Fibroblast of lung (primary cell): ENCODE results near the gene C1orf50. TPM values are rescaled to one million over a fixed set of nuclear protein-coding genes. Genes with fewer than 3 reads are reported as not detected.

Source experiments
- DNase-seq, 2 donors: peaks; one replicate each; pipeline versions ENCODE4 v3.0.0 to v3.0.0-alpha.2; 2010; ENCODE audit warnings: low read depth in 2 of 2
- H2AFZ ChIP-seq: 2 replicates; pipeline ENCODE4 v1.5.1; 2012; ENCODE audit warnings: low read length, control low read depth, inconsistent platforms
- H3K27ac ChIP-seq: 2 replicates; pipeline ENCODE4 v1.5.1; 2011; ENCODE audit warnings: low read length, control low read depth; ENCODE audit not compliant: insufficient read depth
- H3K27me3 ChIP-seq: 2 replicates; pipeline ENCODE4 v1.5.1; 2011; ENCODE audit warnings: mild to moderate bottlenecking, low read length; ENCODE audit not compliant: control insufficient read depth, insufficient read depth
- H3K36me3 ChIP-seq: 2 replicates; pipeline ENCODE4 v1.5.1; 2011; ENCODE audit warnings: low read length; ENCODE audit not compliant: control insufficient read depth, insufficient read depth
- H3K4me1 ChIP-seq: 2 replicates; pipeline ENCODE4 v1.5.1; 2011; ENCODE audit warnings: low read length; ENCODE audit not compliant: control insufficient read depth, insufficient read depth; ENCODE audit errors: extremely low read depth
- H3K4me2 ChIP-seq: 2 replicates; pipeline ENCODE4 v1.5.1; 2011; ENCODE audit warnings: low read length, control low read depth; ENCODE audit not compliant: insufficient read depth; ENCODE audit errors: extremely low read depth
- H3K4me3 ChIP-seq, 4 experiments: fragments of 200-600 bp in 1 of 4; sonication (generic) in 1 of 4; replicated peaks in 1 of 4; 2 replicates each; pipeline ENCODE4 v1.5.1; 2011 to 2016; ENCODE audit warnings: low read length in 4 of 4, low read depth in 3 of 4, mild to moderate bottlenecking in 3 of 4, control low read depth in 2 of 4, inconsistent platforms in 1 of 4, mixed read lengths in 1 of 4; ENCODE audit not compliant: insufficient read depth in 1 of 4; ENCODE audit errors: control extremely low read depth in 1 of 4
- H3K79me2 ChIP-seq: 2 replicates; pipeline ENCODE4 v1.5.1; 2012; ENCODE audit warnings: mild to moderate bottlenecking, low read length, inconsistent platforms; ENCODE audit not compliant: control insufficient read depth, insufficient read depth
- H3K9ac ChIP-seq: 2 replicates; pipeline ENCODE4 v1.5.1; 2011; ENCODE audit warnings: mild to moderate bottlenecking, low read length, control low read depth; ENCODE audit not compliant: insufficient read depth
- H3K9me3 ChIP-seq: 2 replicates; pipeline ENCODE4 v1.5.1; 2012; ENCODE audit warnings: low read depth, low read length; ENCODE audit not compliant: control insufficient read depth, insufficient read depth
- H4K20me1 ChIP-seq: 2 replicates; pipeline ENCODE4 v1.5.1; 2011; ENCODE audit warnings: low read length; ENCODE audit not compliant: control insufficient read depth, insufficient read depth; ENCODE audit errors: extremely low read depth
- EZH2 ChIP-seq: IDR thresholded peaks from 2 replicates; pipeline ENCODE4 v1.5.1; 2012; ENCODE audit warnings: low read length, control low read depth, mild to moderate bottlenecking; ENCODE audit errors: missing control alignments
- polyA plus RNA-seq, 2 donors: library from polyadenylated mRNA; depleted of rRNA in 1 of 2; stranded (reverse) in 1 of 2; unstranded in 1 of 2; fragments of >200 nt; gene quantifications; 2 replicates each; pipeline ENCODE4 v1.2.1, GENCODE V29; 2011 to 2012; ENCODE audit warnings: missing spikeins in 1 of 2
- total RNA-seq: library from RNA; depleted of rRNA; stranded (reverse); fragments of >200 nt; gene quantifications from 2 replicates; pipeline ENCODE4 v1.2.1, GENCODE V29; 2014
- TF ChIP-seq, protein P1 (sequence below), 2 donors: IDR thresholded peaks in 1 of 2; conservative IDR thresholded peaks in 1 of 2; 1 replicate in 1 of 2; 2 replicates in 1 of 2; pipeline ENCODE4 v1.5.1; 2011 to 2012; ENCODE audit warnings: low read length in 2 of 2, control low read depth in 1 of 2, inconsistent platforms in 1 of 2, low read depth in 1 of 2, mild to moderate bottlenecking in 1 of 2

C1orf50 gene
- total and polyA plus RNA-seq, 2 donors (not counting 1 experiment from before 2014, with no cell fraction given), result 5.9 to 9.5 TPM

- no peak overlapping the region for H2AFZ ChIP-seq
- H3K36me3 ChIP-seq, result peaks cover 8% of the 10 kb centered on the region
- TF ChIP-seq EZH2, result no peak
- TF ChIP-seq, protein P1, sequence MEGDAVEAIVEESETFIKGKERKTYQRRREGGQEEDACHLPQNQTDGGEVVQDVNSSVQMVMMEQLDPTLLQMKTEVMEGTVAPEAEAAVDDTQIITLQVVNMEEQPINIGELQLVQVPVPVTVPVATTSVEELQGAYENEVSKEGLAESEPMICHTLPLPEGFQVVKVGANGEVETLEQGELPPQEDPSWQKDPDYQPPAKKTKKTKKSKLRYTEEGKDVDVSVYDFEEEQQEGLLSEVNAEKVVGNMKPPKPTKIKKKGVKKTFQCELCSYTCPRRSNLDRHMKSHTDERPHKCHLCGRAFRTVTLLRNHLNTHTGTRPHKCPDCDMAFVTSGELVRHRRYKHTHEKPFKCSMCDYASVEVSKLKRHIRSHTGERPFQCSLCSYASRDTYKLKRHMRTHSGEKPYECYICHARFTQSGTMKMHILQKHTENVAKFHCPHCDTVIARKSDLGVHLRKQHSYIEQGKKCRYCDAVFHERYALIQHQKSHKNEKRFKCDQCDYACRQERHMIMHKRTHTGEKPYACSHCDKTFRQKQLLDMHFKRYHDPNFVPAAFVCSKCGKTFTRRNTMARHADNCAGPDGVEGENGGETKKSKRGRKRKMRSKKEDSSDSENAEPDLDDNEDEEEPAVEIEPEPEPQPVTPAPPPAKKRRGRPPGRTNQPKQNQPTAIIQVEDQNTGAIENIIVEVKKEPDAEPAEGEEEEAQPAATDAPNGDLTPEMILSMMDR (conservative IDR thresholded peaks at IDR 0.05 in 1 of 2, IDR thresholded peaks at IDR 0.05 in 1 of 2; ENCODE audit: low read depth in 1 of 2, low read length in 2 of 2), result no peak
- no peaks in the 10 kb centered on the region for H3K9me3 ChIP-seq
- H3K79me2 ChIP-seq, result no peaks in the 10 kb centered on the region
- H3K4me2 ChIP-seq, result no peak overlapping the region
- no peak for DNase-seq
- H3K27ac ChIP-seq, result no peak overlapping the region
- H3K9ac ChIP-seq, result no peak overlapping the region
- no peaks in the 10 kb centered on the region for H3K27me3 ChIP-seq
- H4K20me1 ChIP-seq, result no peaks in the 10 kb centered on the region
- H3K4me1 ChIP-seq, result no peaks in the 10 kb centered on the region
- no peak overlapping the region for H3K4me3 ChIP-seq
Measured at GRCh38 chr1:42742141-42742540, 24.9 kb upstream of the C1orf50 start.

- H3K9me3 ChIP-seq, result no peaks in the 10 kb centered on the region
- no peak overlapping the region for H2AFZ ChIP-seq
- H4K20me1 ChIP-seq, result peaks cover under 1% of the 10 kb centered on the region
- DNase-seq, result no peak
- H3K36me3 ChIP-seq, result peaks cover 13% of the 10 kb centered on the region
- no peaks in the 10 kb centered on the region for H3K4me1 ChIP-seq
- no peak overlapping the region for H3K4me2 ChIP-seq
- no peaks in the 10 kb centered on the region for H3K27me3 ChIP-seq
- no peak overlapping the region for H3K4me3 ChIP-seq
- no peak overlapping the region for H3K9ac ChIP-seq
- H3K27ac ChIP-seq, result no peak overlapping the region
- TF ChIP-seq, protein P1 (conservative IDR thresholded peaks at IDR 0.05 in 1 of 2, IDR thresholded peaks at IDR 0.05 in 1 of 2; ENCODE audit: low read depth in 1 of 2, low read length in 2 of 2), result no peak
- no peak for TF ChIP-seq EZH2
- no peaks in the 10 kb centered on the region for H3K79me2 ChIP-seq
Measured at GRCh38 chr1:42742617-42743316, 24.3 kb upstream of the C1orf50 start.

DNA sequence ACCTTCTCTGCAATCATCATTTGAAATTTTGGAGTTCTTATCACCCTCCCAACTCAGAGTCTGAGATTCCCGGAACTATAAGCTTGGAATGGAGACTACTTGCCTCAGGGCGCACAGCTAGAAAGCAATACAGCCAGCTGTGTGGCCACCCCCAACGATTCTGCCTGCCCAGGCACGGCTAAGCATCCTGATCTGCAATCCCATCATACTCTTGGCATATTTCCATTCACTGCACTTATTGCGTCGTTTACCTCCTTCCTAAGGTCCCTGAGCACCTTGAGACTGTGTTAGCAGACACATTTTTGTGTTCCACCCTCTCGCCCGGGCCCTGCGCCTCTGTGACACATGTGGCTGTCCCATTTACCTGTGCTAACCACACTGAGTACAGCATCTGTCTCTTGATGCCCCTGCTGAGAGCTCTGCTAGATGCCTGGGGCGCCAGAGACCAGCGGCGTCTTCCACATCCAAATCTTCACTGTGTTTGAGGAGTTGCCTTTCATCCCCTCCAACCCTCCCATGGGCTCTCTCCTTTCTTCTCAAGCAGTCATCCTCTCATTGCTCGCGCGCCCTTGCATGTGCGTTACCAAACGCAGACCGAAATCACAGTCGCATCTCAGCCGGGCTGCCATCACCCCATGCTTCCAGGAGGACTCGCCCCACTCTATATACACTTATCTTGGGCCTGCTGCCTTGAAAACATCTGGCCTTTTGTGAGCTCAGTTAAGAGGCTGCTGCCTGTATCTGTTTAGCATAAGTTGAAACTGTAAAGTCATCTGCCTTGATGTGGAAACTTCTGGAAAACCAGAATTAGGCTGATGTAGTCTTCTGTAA is 23.5 kb upstream of the C1orf50 start:
- Histone ChIP-seq H4K20me1 (peaks cover 2% of the 10 kb centered on the region), H3K4me1 (no peaks in the 10 kb centered on the region), H3K9ac (no peak overlapping the region), H3K4me2 (no peak overlapping the region), H2AFZ (no peak overlapping the region), H3K27me3 (no peaks in the 10 kb centered on the region), H3K9me3 (no peaks in the 10 kb centered on the region), H3K79me2 (no peaks in the 10 kb centered on the region), H3K27ac (no peak overlapping the region), H3K4me3 (no peak overlapping the region), H3K36me3 (peaks cover 20% of the 10 kb centered on the region)
- DNase-seq, result no peak
- TF ChIP-seq, protein P1 (conservative IDR thresholded peaks at IDR 0.05 in 1 of 2, IDR thresholded peaks at IDR 0.05 in 1 of 2; ENCODE audit: low read depth in 1 of 2, low read length in 2 of 2), result no peak
- no peak for TF ChIP-seq EZH2
